Progenitor cell of endocrine pancreas (in vitro differentiated cells): ENCODE measurements around the gene CFAP298. TPM values are rescaled to one million over a fixed set of nuclear protein-coding genes. Genes with fewer than 3 reads are reported as not detected.

Experiments
- DNase-seq: peaks from one replicate; pipeline ENCODE4 v3.0.0; 2021; ENCODE audit warnings: low spot score; ENCODE audit not compliant: unreplicated experiment
- H3K27ac Mint-ChIP-seq: 2 replicates; pipeline ENCODE4 v1.8.0; 2021; ENCODE audit warnings: mild to moderate bottlenecking, moderate library complexity, mixed read lengths
- H3K27me3 Mint-ChIP-seq: 2 replicates; pipeline ENCODE4 v1.8.0; 2021; ENCODE audit warnings: mixed read lengths
- H3K36me3 Mint-ChIP-seq: 2 replicates; pipeline ENCODE4 v1.8.0; 2022; ENCODE audit warnings: mixed read lengths; ENCODE audit not compliant: insufficient read depth
- H3K4me1 Mint-ChIP-seq: 2 replicates; pipeline ENCODE4 v1.8.0; 2021; ENCODE audit warnings: low read depth, mixed read lengths
- H3K4me3 Mint-ChIP-seq: 2 replicates; pipeline ENCODE4 v1.8.0; 2021; ENCODE audit warnings: low read depth, mild to moderate bottlenecking, moderate library complexity, mixed read lengths
- H3K9me3 Mint-ChIP-seq: 2 replicates; pipeline ENCODE4 v1.8.0; 2021; ENCODE audit warnings: low read depth, mixed read lengths
- CTCF ChIP-seq: fragments of 200-600 bp; sonication (generic); IDR thresholded peaks from one replicate; pipeline ENCODE4 v1.5.0; 2021; ENCODE audit warnings: antibody characterized with exemption, mild to moderate bottlenecking; ENCODE audit not compliant: unreplicated experiment
- total RNA-seq: library from RNA; stranded (reverse); gene quantifications from 2 replicates; pipeline ENCODE4 v1.2.1, GENCODE V29; 2021

Gene CFAP298
- total RNA-seq, 1 donor from 2014 or later, result 52.4 TPM

- Mint-ChIP-seq H3K9me3 (no peaks in the 10 kb centered on the region), H3K36me3 (peaks cover 4% of the 10 kb centered on the region), H3K27me3 (peaks cover 4% of the 10 kb centered on the region), H3K4me1 (peaks cover 28% of the 10 kb centered on the region), H3K4me3 (no peak overlapping the region), H3K27ac (no peak overlapping the region)
- TF ChIP-seq CTCF, result no peak
- DNase-seq, result no peak
Observed at GRCh38 chr21:32595431-32595830, 16.7 kb downstream of the CFAP298 start.

GRCh38 chr21:32593690-32594089 lies 18.5 kb downstream of the CFAP298 start:
- TF ChIP-seq CTCF, result no peak
- peaks cover 4% of the 10 kb centered on the region for H3K36me3 Mint-ChIP-seq
- H3K27ac Mint-ChIP-seq, result peak overlapping the region; percentile 78
- H3K9me3 Mint-ChIP-seq, result no peaks in the 10 kb centered on the region
- H3K4me1 Mint-ChIP-seq, result peaks cover 28% of the 10 kb centered on the region
- no peak overlapping the region for H3K4me3 Mint-ChIP-seq
- peaks cover 4% of the 10 kb centered on the region for H3K27me3 Mint-ChIP-seq
- DNase-seq, result no peak

GRCh38 chr21:32592929-32593502 lies 19.2 kb downstream of the CFAP298 start:
- peaks cover 28% of the 10 kb centered on the region for H3K4me1 Mint-ChIP-seq
- no peak for DNase-seq
- peaks cover 4% of the 10 kb centered on the region for H3K27me3 Mint-ChIP-seq
- no peak overlapping the region for H3K4me3 Mint-ChIP-seq
- no peak for TF ChIP-seq CTCF
- H3K9me3 Mint-ChIP-seq, result no peaks in the 10 kb centered on the region
- peak overlapping the region; percentile 78 for H3K27ac Mint-ChIP-seq
- H3K36me3 Mint-ChIP-seq, result peaks cover 4% of the 10 kb centered on the region

GRCh38 chr21:32590130-32590529 lies 22.0 kb downstream of the CFAP298 start:
- Mint-ChIP-seq H3K9me3 (no peaks in the 10 kb centered on the region), H3K4me1 (peaks cover 28% of the 10 kb centered on the region), H3K27ac (no peak overlapping the region), H3K4me3 (no peak overlapping the region), H3K36me3 (peaks cover 2% of the 10 kb centered on the region), H3K27me3 (peaks cover 8% of the 10 kb centered on the region)
- TF ChIP-seq CTCF, result no peak
- no peak for DNase-seq

GRCh38 chr21:32587651-32588050 lies 24.5 kb downstream of the CFAP298 start:
- no peak for TF ChIP-seq CTCF
- no peak for DNase-seq
- H3K4me1 Mint-ChIP-seq, result peaks cover 11% of the 10 kb centered on the region
- peaks cover 9% of the 10 kb centered on the region for H3K27me3 Mint-ChIP-seq
- H3K36me3 Mint-ChIP-seq, result peaks cover 2% of the 10 kb centered on the region
- no peaks in the 10 kb centered on the region for H3K9me3 Mint-ChIP-seq
- H3K4me3 Mint-ChIP-seq, result no peak overlapping the region
- no peak overlapping the region for H3K27ac Mint-ChIP-seq
